GM12874 (cell line): ENCODE results near the gene THAP11.

ENCODE experiments used
- CTCF ChIP-seq: IDR thresholded peaks from 2 replicates; pipeline ENCODE4 v1.5.1; 2011; ENCODE audit warnings: low read depth, mild to moderate bottlenecking, control low read depth, low read length, moderate library complexity; ENCODE audit not compliant: insufficient read depth

The THAP11 gene

GRCh38 chr16:67871256-67871655, 29.1 kb downstream of the THAP11 start:
- TF ChIP-seq CTCF, result no peak

GRCh38 chr16:67872131-67872630, 30.1 kb downstream of the THAP11 start:
- TF ChIP-seq CTCF, result no peak

- no peak for TF ChIP-seq CTCF
These were observed 30.7 kb downstream of the THAP11 start, which contains the start of gene EDC4 for GRCh38 chr16:67872631-67873434. Gene EDC4 (plus strand): TSS chr16:67873052. CDS start chr16:67873262, 210 bp downstream.

- TF ChIP-seq CTCF, result no peak
These were observed 31.6 kb downstream of the THAP11 start for GRCh38 chr16:67873435-67874370.

- TF ChIP-seq CTCF, result no peak
These were observed 32.3 kb downstream of the THAP11 start for GRCh38 chr16:67874372-67874771.

GRCh38 chr16:67877064-67877463, 34.9 kb downstream of the THAP11 start:
- no peak for TF ChIP-seq CTCF

- TF ChIP-seq CTCF, result no peak
These were observed 36.1 kb downstream of the THAP11 start for GRCh38 chr16:67878232-67878631.
